ENCODE data around the gene KIF26B.

KIF26B gene

GRCh38 chr1:245678860-245679411 lies 524.2 kb downstream of the KIF26B start:
- no peaks in the 10 kb centered on the region for H3K4me1 ChIP-seq (ENCODE audit: control insufficient read depth, insufficient read depth, low read length)
- 97% methylated on average over 5 of the region's 5 CpGs for WGBS, 2 experiments
- no peaks in the 10 kb centered on the region for H3K36me3 ChIP-seq (ENCODE audit: control insufficient read depth, insufficient read depth, low read length)
- H3K27ac ChIP-seq (ENCODE audit: insufficient read depth, low read depth, low read length, poor library complexity, severe bottlenecking), result no peak overlapping the region
- no peak overlapping the region for H3K4me3 ChIP-seq (ENCODE audit: insufficient read depth, low read depth, low read length)
- H3K9me3 ChIP-seq (ENCODE audit: control insufficient read depth, low read length), result no peaks in the 10 kb centered on the region
- no peaks in the 10 kb centered on the region for H3K27me3 ChIP-seq (ENCODE audit: control insufficient read depth, insufficient read depth, low read length, poor library complexity, severe bottlenecking)

DNA sequence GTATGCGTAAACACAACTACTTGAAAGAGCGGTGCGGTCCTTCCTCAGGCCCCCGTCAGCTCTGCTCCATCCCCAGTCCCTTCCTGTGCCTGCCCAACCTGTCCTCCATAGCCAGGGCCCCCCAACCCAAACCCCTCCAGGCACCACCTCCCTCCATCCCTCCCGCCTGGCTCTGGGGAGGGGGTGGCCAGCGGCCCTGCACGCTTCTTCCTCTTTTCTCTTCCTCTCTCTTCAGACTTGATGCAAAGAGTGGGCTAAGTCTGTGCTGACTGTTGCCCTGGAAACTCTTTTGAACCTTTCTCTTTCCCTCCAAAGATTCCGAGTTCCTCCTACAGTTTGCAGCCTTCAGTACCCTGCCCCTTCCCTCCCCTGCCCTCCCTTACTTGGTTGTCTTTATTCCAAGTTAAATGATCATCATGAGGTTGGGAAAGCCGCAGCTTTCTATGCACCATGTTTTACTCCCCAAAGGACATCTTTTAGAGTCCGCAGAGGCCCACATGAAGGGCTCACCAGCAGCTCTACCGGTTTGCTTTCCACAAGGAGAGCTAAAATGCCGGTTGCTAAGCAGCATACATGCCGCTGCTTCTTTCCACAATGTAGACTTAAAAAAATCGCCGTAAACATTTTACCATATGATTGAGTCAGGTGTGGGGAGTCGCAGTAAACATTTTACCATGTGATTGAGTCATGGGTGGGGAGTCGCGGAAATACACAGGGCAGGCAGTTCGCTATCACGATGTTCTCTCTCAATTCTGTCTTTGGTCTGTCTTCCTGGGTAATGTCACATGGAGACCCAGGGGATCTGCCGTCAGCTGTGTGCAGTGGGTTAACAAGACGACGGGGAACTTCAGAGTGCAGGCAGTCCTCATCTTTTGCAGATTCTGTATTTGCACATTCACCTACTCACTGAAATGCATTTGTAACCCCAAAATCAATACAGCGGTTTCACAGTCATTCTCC lies 525.3 kb downstream of the KIF26B start:
- H3K27me3 ChIP-seq (ENCODE audit: control insufficient read depth, insufficient read depth, low read length, poor library complexity, severe bottlenecking), result no peaks in the 10 kb centered on the region
- H3K9me3 ChIP-seq (ENCODE audit: control insufficient read depth, low read length), result no peaks in the 10 kb centered on the region
- WGBS, 2 experiments, result 85 to 86% methylated on average over 24 of the region's 24 CpGs
- no peak overlapping the region for H3K27ac ChIP-seq (ENCODE audit: insufficient read depth, low read depth, low read length, poor library complexity, severe bottlenecking)
- no peaks in the 10 kb centered on the region for H3K36me3 ChIP-seq (ENCODE audit: control insufficient read depth, insufficient read depth, low read length)
- no peak overlapping the region for H3K4me3 ChIP-seq (ENCODE audit: insufficient read depth, low read depth, low read length)
- H3K4me1 ChIP-seq (ENCODE audit: control insufficient read depth, insufficient read depth, low read length), result no peaks in the 10 kb centered on the region

- H3K36me3 ChIP-seq (ENCODE audit: control insufficient read depth, insufficient read depth, low read length), result no peaks in the 10 kb centered on the region
- no peaks in the 10 kb centered on the region for H3K4me1 ChIP-seq (ENCODE audit: control insufficient read depth, insufficient read depth, low read length)
- H3K4me3 ChIP-seq (ENCODE audit: insufficient read depth, low read depth, low read length), result no peak overlapping the region
- H3K27ac ChIP-seq (ENCODE audit: insufficient read depth, low read depth, low read length, poor library complexity, severe bottlenecking), result no peak overlapping the region
- peaks cover 5% of the 10 kb centered on the region for H3K27me3 ChIP-seq (ENCODE audit: control insufficient read depth, insufficient read depth, low read length, poor library complexity, severe bottlenecking)
- H3K9me3 ChIP-seq (ENCODE audit: control insufficient read depth, low read length), result no peaks in the 10 kb centered on the region
- WGBS, 2 experiments, result 90% methylated on average over 21 of the region's 21 CpGs
Observed at GRCh38 chr1:245682638-245683628, 528.1 kb downstream of the KIF26B start.

GRCh38 chr1:245683676-245684075 lies 528.9 kb downstream of the KIF26B start:
- H3K27me3 ChIP-seq (ENCODE audit: control insufficient read depth, insufficient read depth, low read length, poor library complexity, severe bottlenecking), result peaks cover 10% of the 10 kb centered on the region
- H3K4me1 ChIP-seq (ENCODE audit: control insufficient read depth, insufficient read depth, low read length), result no peaks in the 10 kb centered on the region
- H3K36me3 ChIP-seq (ENCODE audit: control insufficient read depth, insufficient read depth, low read length), result no peaks in the 10 kb centered on the region
- no peaks in the 10 kb centered on the region for H3K9me3 ChIP-seq (ENCODE audit: control insufficient read depth, low read length)
- no peak overlapping the region for H3K27ac ChIP-seq (ENCODE audit: insufficient read depth, low read depth, low read length, poor library complexity, severe bottlenecking)
- WGBS, 2 experiments, result 83 to 89% methylated on average over 9 of the region's 9 CpGs
- H3K4me3 ChIP-seq (ENCODE audit: insufficient read depth, low read depth, low read length), result no peak overlapping the region

DNA sequence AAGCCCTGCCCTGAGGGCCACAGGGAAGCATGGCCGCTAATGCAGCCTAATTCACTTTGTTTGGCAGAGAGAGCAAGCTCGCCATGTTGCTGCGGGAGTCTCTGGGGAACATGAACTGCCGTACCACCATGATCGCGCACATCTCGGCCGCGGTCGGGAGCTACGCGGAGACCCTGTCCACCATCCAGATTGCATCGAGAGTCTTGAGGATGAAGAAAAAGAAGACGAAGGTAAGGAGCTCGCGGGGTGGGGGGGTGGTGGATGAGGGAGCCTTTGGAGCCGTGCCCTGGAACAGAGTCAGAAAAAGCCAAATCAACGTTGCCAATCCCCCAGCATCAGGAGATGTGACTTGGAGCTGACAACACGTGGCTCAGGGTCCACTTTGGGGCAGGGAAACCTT lies 529.4 kb downstream of the KIF26B start:
- no peaks in the 10 kb centered on the region for H3K9me3 ChIP-seq (ENCODE audit: control insufficient read depth, low read length)
- no peaks in the 10 kb centered on the region for H3K4me1 ChIP-seq (ENCODE audit: control insufficient read depth, insufficient read depth, low read length)
- H3K36me3 ChIP-seq (ENCODE audit: control insufficient read depth, insufficient read depth, low read length), result no peaks in the 10 kb centered on the region
- H3K27me3 ChIP-seq (ENCODE audit: control insufficient read depth, insufficient read depth, low read length, poor library complexity, severe bottlenecking), result peaks cover 14% of the 10 kb centered on the region
- no peak overlapping the region for H3K27ac ChIP-seq (ENCODE audit: insufficient read depth, low read depth, low read length, poor library complexity, severe bottlenecking)
- 97% methylated on average over 19 of the region's 19 CpGs for WGBS, 2 experiments
- H3K4me3 ChIP-seq (ENCODE audit: insufficient read depth, low read depth, low read length), result no peak overlapping the region

GRCh38 chr1:245684571-245684970 lies 529.8 kb downstream of the KIF26B start:
- Histone ChIP-seq H3K27me3 (ENCODE audit: control insufficient read depth, insufficient read depth, low read length, poor library complexity, severe bottlenecking) (peaks cover 14% of the 10 kb centered on the region), H3K27ac (ENCODE audit: insufficient read depth, low read depth, low read length, poor library complexity, severe bottlenecking) (no peak overlapping the region), H3K4me3 (ENCODE audit: insufficient read depth, low read depth, low read length) (no peak overlapping the region), H3K36me3 (ENCODE audit: control insufficient read depth, insufficient read depth, low read length) (no peaks in the 10 kb centered on the region), H3K4me1 (ENCODE audit: control insufficient read depth, insufficient read depth, low read length) (no peaks in the 10 kb centered on the region), H3K9me3 (ENCODE audit: control insufficient read depth, low read length) (no peaks in the 10 kb centered on the region)
- 85 to 88% methylated on average over 7 of the region's 7 CpGs for WGBS, 2 experiments

GRCh38 chr1:245685111-245685810 lies 530.5 kb downstream of the KIF26B start:
- Histone ChIP-seq H3K4me1 (ENCODE audit: control insufficient read depth, insufficient read depth, low read length) (no peaks in the 10 kb centered on the region), H3K4me3 (ENCODE audit: insufficient read depth, low read depth, low read length) (no peak overlapping the region), H3K27me3 (ENCODE audit: control insufficient read depth, insufficient read depth, low read length, poor library complexity, severe bottlenecking) (peaks cover 14% of the 10 kb centered on the region), H3K9me3 (ENCODE audit: control insufficient read depth, low read length) (no peaks in the 10 kb centered on the region), H3K27ac (ENCODE audit: insufficient read depth, low read depth, low read length, poor library complexity, severe bottlenecking) (no peak overlapping the region), H3K36me3 (ENCODE audit: control insufficient read depth, insufficient read depth, low read length) (no peaks in the 10 kb centered on the region)
- 94 to 95% methylated on average over 45 of the region's 45 CpGs for WGBS, 2 experiments

DNA sequence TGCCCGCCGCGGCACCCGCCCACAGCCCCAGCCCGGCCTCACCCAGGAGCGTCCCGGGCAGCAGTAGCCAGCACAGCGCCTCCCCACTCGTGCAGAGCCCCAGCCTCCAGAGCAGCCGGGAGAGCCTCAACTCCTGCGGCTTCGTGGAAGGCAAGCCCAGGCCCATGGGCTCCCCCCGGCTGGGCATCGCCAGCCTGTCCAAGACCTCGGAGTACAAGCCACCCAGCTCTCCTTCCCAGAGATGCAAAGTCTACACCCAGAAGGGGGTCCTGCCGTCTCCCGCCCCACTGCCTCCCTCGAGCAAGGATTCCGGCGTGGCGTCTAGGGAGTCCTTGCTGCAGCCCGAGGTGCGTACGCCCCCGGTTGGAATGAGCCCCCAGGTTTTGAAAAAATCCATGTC lies 531.2 kb downstream of the KIF26B start:
- Histone ChIP-seq H3K9me3 (ENCODE audit: control insufficient read depth, low read length) (no peaks in the 10 kb centered on the region), H3K36me3 (ENCODE audit: control insufficient read depth, insufficient read depth, low read length) (no peaks in the 10 kb centered on the region), H3K27ac (ENCODE audit: insufficient read depth, low read depth, low read length, poor library complexity, severe bottlenecking) (no peak overlapping the region), H3K27me3 (ENCODE audit: control insufficient read depth, insufficient read depth, low read length, poor library complexity, severe bottlenecking) (peaks cover 14% of the 10 kb centered on the region), H3K4me1 (ENCODE audit: control insufficient read depth, insufficient read depth, low read length) (no peaks in the 10 kb centered on the region), H3K4me3 (ENCODE audit: insufficient read depth, low read depth, low read length) (no peak overlapping the region)
- WGBS, 2 experiments, result 93 to 95% methylated on average over 25 of the region's 25 CpGs

- Histone ChIP-seq H3K36me3 (ENCODE audit: control insufficient read depth, insufficient read depth, low read length) (no peaks in the 10 kb centered on the region), H3K27ac (ENCODE audit: insufficient read depth, low read depth, low read length, poor library complexity, severe bottlenecking) (no peak overlapping the region), H3K4me3 (ENCODE audit: insufficient read depth, low read depth, low read length) (no peak overlapping the region), H3K4me1 (ENCODE audit: control insufficient read depth, insufficient read depth, low read length) (no peaks in the 10 kb centered on the region), H3K9me3 (ENCODE audit: control insufficient read depth, low read length) (no peaks in the 10 kb centered on the region), H3K27me3 (ENCODE audit: control insufficient read depth, insufficient read depth, low read length, poor library complexity, severe bottlenecking) (peaks cover 14% of the 10 kb centered on the region)
- WGBS, 2 experiments, result 93 to 95% methylated on average over 30 of the region's 30 CpGs
Observed at GRCh38 chr1:245686446-245687030, 531.8 kb downstream of the KIF26B start.
